Epithelial cell of esophagus (primary cell): ENCODE measurements around the gene TEK.

Experiments
- DNase-seq: peaks from one replicate; pipeline ENCODE4 v3.0.0; 2010; ENCODE audit warnings: low read depth
- H3K4me3 ChIP-seq: 2 replicates; pipeline ENCODE4 v1.5.1; 2011; ENCODE audit warnings: mild to moderate bottlenecking, low read length, control low read depth
- TF ChIP-seq, protein P1 (sequence below): IDR thresholded peaks from 2 replicates; pipeline ENCODE4 v1.5.1; 2011; ENCODE audit warnings: low read depth, mild to moderate bottlenecking, low read length, control low read depth, inconsistent platforms; ENCODE audit not compliant: insufficient read depth; ENCODE audit errors: missing control alignments

TEK gene

DNA sequence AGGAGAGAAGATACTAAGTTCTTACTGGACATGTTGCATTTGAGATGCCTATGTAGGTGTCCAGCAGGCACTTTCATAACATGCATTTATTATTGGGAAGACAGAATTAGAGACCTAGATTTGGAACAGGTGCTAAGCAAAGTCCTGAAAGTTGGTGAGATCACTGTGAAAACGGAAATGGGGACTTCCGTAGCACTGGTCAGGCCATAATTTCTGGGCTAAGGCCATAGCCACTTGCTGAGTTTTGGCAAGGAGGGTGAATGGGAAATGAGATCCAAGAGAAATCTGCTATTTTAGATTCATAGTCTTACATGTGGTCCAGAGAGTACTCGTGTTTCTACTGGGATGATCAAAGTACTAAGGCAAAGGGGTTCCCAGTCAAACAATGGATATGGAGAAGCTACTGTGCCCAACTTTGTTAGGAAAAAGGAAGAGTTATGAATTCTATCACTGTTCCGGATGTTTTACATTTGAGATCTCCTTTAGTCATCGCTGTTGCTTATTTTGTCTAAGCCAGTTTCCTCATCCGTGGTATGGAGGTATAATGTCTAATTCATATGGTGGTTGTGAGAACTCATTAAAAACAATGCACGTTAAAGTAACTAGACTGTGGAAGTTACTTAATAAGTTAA is 33.4 kb downstream of the TEK start:
- H3K4me3 ChIP-seq: no peak overlapping the region
- TF ChIP-seq, protein P1, sequence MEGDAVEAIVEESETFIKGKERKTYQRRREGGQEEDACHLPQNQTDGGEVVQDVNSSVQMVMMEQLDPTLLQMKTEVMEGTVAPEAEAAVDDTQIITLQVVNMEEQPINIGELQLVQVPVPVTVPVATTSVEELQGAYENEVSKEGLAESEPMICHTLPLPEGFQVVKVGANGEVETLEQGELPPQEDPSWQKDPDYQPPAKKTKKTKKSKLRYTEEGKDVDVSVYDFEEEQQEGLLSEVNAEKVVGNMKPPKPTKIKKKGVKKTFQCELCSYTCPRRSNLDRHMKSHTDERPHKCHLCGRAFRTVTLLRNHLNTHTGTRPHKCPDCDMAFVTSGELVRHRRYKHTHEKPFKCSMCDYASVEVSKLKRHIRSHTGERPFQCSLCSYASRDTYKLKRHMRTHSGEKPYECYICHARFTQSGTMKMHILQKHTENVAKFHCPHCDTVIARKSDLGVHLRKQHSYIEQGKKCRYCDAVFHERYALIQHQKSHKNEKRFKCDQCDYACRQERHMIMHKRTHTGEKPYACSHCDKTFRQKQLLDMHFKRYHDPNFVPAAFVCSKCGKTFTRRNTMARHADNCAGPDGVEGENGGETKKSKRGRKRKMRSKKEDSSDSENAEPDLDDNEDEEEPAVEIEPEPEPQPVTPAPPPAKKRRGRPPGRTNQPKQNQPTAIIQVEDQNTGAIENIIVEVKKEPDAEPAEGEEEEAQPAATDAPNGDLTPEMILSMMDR: no peak
- no peak for DNase-seq

DNA sequence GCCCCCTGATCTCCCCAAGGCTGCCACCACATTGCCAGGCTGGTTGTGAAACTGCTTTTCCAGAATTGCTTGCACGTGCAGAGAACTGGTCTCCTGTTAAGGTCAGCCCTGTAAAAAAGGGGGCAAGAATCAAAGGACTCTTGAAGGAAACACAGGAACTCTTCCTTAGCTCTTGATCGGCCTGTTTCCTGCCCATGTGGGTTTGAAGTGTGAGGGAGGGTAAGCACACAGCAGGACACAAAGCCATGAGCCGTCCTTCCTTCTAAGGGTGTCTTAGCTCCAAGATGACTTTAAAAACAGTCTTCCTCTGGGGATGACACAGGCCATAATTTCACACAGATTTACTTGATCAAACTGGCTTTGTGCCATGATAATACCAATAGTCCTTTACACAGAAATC is 36.1 kb downstream of the TEK start:
- DNase-seq: no peak
- TF ChIP-seq, protein P1: no peak
- no peak overlapping the region for H3K4me3 ChIP-seq

DNA sequence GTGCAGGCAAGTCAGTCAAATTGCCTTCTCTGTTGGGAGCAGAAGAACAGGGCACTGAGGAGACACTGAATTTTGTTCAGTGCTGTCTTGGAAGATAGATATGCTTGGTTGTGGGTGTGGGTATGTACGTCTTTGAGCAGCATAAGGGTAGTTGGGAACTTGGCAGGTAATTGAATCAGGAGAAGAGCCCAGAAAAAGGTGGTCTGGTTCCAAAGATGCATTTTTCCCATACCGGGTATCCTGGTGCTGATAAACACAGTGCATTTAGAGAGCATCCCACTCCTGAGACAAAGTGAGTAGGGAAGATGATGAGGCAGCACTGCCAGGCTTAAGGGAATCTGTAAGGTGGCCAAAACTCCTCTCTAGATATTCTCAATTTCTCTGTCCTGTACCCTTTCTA is 40.6 kb downstream of the TEK start:
- TF ChIP-seq, protein P1: no peak
- H3K4me3 ChIP-seq: no peak overlapping the region
- DNase-seq: no peak

DNA sequence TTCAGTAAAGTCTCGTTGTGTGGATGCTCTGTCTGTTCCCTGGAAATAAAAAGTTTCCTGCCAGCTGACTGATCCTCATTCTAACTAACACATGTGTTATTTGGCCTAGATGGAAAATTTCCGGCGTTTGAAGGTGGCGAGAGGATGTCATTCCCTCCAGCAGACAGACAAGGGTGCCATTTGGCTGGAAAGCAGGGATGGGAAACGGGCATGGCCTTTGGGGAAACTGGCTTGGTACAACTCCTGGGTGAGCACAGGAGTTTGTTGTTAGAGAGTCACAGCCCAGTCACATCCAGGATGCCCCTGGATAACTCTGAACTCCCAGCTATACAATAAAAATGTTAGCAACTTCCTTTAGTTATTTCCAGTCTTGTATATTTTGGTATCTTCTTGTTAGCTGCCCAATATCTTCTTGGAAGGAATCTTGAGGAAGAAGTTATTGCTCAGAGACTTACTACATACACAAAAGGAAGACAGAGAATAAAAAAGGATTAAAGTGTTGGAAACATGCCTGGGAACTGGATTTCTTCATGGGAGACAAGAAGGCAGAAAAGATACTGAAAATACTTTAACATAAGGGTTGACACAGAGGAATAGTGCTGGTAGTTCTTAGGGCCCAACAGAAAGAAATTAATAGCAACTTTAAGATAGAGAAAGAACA is 41.9 kb downstream of the TEK start:
- DNase-seq: no peak
- TF ChIP-seq, protein P1: no peak
- no peak overlapping the region for H3K4me3 ChIP-seq

DNA sequence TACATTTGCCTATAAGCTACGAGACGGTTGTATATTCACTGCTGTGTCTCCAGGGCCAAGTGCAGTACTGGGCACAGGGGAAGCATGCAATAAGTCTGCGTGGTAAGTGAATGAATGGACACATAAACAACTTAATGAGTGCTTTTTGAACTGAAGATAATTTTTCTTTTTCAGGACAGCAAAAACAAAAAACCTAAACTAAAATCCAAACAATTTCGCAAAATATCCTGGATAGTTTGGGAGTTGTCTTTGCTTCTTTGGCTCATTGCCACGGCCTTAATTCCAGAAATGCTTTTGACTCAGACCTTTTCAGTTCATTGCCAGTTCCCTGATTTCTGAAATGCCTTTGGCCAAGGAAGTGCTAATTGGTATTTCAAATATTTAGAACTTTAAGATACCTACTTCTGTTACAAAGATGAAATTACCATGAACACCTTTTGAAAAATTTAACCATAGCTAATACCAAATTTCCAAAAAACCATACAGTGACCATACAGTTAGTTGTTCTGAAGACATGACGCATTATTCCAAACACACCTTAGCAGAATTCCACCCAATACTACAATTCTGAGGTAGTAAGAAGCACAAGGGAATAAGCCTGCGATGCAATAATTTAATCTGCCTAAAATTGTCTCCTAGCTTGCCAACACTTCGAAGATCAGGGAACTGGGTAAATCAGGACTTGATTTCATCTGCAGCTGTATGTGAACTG is 42.8 kb downstream of the TEK start:
- DNase-seq: peak; percentile 82
- TF ChIP-seq, protein P1: no peak
- no peak overlapping the region for H3K4me3 ChIP-seq

DNA sequence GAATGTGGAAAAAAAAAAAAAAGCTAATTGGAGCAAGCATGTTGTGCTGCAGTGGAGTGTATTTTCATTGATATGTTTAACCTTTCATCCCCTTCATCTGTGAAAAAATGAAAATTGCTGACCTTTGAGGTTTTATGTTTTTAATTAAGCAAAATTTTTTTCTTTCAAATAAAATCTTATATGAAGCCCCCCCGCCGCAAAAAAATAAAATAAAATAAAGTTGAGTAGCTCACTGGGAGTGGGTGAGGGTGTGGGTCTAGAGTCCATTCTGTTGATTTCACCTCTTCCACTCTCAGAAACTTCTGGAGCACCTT is 43.3 kb downstream of the TEK start:
- no peak overlapping the region for H3K4me3 ChIP-seq
- TF ChIP-seq, protein P1: no peak
- no peak for DNase-seq
